Activated naive CD8-positive, alpha-beta T cell treated with anti-CD3 and anti-CD28 coated beads, Interleukin-2, amount 50 U/mL, for 16 hours (primary cell): ENCODE measurements around the gene KRTAP13-2.

Experiments
- DNase-seq: peaks from one replicate; pipeline ENCODE4 v3.0.0-alpha.2; 2020; ENCODE audit warnings: low read depth, low spot score

The KRTAP13-2 gene

GRCh38 chr21:30326390-30326789, 45.7 kb downstream of the KRTAP13-2 start:
- no peak for DNase-seq
